ENCODE results near the gene BNC2.

GRCh38 chr9:16391369-16391768 lies 479.1 kb downstream of the BNC2 start:
- TF ChIP-seq CTCF (conservative IDR thresholded peaks at IDR 0.05) (no peak), EZH2 (IDR thresholded peaks at IDR 0.05; ENCODE audit: low read depth) (no peak)

Data from PC-9 (cell line).